CD4-positive, alpha-beta T cell treated with Interleukin-1 beta for 1 hour (primary cell): ENCODE data around the gene DNAJB12.
"Not testable (repeated sequence)": the region's sequence is repeated elsewhere in the genome, so short reads cannot be mapped to it uniquely, and the experiment has no call there.

ENCODE experiments used
- DNase-seq, 2 donors: peaks; one replicate each; pipeline ENCODE4 v3.0.0-alpha.2; 2020 to 2022

The DNAJB12 gene

GRCh38 chr10:72330069-72330426 lies 24.7 kb downstream of the DNAJB12 start:
- no peak for DNase-seq

GRCh38 chr10:72329290-72330068 lies 25.2 kb downstream of the DNAJB12 start:
- no peak for DNase-seq

- DNase-seq: no peak
These were observed 25.9 kb downstream of the DNAJB12 start for GRCh38 chr10:72328829-72329204.

GRCh38 chr10:72328045-72328828 lies 26.5 kb downstream of the DNAJB12 start:
- no peak for DNase-seq

- DNase-seq: peak; percentile 82
These were observed 27.8 kb downstream of the DNAJB12 start for GRCh38 chr10:72326665-72327603.

- DNase-seq: not testable (repeated sequence)
These were observed 29.2 kb downstream of the DNAJB12 start for GRCh38 chr10:72325243-72326175.

- DNase-seq: no peak
These were observed 30.9 kb downstream of the DNAJB12 start for GRCh38 chr10:72323771-72324191.

- DNase-seq: no peak
These were observed 31.5 kb downstream of the DNAJB12 start for GRCh38 chr10:72323108-72323749.

- peak; percentile 55 to 63 for DNase-seq
These were observed 32.2 kb downstream of the DNAJB12 start for GRCh38 chr10:72322280-72323058.

- DNase-seq: peak in 1 of 2 donors; percentile 48
These were observed 32.8 kb downstream of the DNAJB12 start for GRCh38 chr10:72322030-72322279.

GRCh38 chr10:72321248-72322029 lies 33.3 kb downstream of the DNAJB12 start:
- DNase-seq: no peak

GRCh38 chr10:72320676-72321247 lies 34.0 kb downstream of the DNAJB12 start:
- DNase-seq: peak; percentile 49 to 83

- DNase-seq: peak; percentile 86 to 90
These were observed 35.1 kb downstream of the DNAJB12 start for GRCh38 chr10:72319416-72320254.

- no peak for DNase-seq
These were observed 36.1 kb downstream of the DNAJB12 start for GRCh38 chr10:72318418-72319262.

- peak; percentile 61 to 62 for DNase-seq
These were observed 37.8 kb downstream of the DNAJB12 start for GRCh38 chr10:72316748-72317435.

- no peak for DNase-seq
These were observed 38.4 kb downstream of the DNAJB12 start for GRCh38 chr10:72316386-72316700.
